Stimulated activated CD8-positive, alpha-beta memory T cell treated with anti-CD3 and anti-CD28 coated beads, Interleukin-4, amount 100 ng/mL, for 24 hours (primary cell): ENCODE measurements around the gene IFIT5.
"Not testable (repeated sequence)": the region's sequence is repeated elsewhere in the genome, so short reads cannot be mapped to it uniquely, and the experiment has no call there.

ENCODE experiments used
- DNase-seq: peaks from one replicate; pipeline ENCODE4 v3.0.0-alpha.2; 2020; ENCODE audit warnings: low read depth

IFIT5 gene

DNA sequence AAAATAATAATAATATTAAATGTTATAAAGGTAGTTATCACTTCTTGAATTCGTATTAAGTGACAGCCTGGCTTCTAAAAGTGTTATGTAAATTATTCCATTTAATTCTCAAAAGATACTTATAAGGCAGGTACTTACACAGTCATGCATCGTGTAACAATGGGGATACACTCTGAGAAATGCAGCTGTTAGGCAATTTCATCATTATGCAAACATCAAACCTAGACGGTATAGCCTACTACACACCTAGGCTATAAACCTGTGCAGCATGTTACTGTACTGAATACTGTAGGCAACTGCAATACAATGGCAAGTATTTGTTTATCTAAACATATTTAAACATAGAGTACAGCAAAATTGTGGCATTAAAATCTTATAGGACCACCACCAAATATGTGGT, 20.5 kb upstream of the IFIT5 start:
- DNase-seq, result no peak

DNA sequence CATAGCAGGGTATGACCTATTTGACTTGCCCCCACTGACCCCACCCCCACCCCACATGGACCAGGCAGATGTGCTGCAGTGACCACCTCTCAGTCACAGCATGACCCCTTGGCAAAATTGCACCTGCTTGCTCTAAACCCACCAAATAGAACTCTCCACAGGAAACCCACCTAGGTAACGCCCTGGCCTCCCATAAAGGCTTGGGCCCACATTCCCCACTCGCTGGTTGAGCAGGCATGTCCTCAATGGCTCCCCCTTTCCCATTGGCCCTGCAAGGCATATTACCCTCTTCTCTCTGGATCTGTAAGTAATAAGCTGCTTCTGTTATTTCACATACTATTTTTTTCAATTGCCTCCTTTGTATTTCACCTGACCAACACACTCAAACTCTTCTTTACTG, 19.2 kb upstream of the IFIT5 start:
- DNase-seq, result no peak

DNA sequence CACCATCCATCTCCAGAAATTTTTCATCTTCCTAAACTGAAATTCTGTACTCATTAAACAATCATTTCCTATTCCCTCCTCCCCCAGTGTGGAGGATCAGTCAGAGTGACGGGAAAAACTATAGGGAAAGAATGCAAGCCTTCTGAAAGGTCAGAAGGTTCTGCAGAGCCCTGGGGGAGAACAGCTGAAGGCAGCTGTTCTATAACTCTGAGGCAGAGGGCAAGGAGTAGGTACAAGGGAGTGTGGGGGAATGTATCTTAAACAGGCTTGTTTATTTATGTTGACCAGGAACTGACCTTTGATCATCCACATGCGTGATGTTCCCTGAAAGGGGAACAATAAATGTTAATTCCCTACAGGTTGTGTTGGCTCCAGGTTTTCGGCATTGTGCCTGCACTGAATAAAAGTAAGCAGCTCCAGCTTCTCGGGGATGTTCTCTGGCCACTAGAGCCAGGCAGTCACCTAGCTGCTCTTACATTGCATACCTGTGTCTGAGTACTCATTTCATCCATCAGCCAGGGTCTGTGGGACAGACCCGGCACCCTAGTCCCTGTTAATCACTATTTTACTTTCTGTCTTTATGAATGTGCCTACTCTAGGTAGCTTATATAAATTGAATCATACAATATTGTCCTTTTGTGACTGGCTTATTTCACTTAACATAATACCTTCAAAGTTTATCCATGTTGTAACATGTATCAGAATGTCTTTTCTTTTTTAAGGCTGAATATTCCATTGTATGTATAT, 16.2 kb upstream of the IFIT5 start:
- no peak for DNase-seq

DNA sequence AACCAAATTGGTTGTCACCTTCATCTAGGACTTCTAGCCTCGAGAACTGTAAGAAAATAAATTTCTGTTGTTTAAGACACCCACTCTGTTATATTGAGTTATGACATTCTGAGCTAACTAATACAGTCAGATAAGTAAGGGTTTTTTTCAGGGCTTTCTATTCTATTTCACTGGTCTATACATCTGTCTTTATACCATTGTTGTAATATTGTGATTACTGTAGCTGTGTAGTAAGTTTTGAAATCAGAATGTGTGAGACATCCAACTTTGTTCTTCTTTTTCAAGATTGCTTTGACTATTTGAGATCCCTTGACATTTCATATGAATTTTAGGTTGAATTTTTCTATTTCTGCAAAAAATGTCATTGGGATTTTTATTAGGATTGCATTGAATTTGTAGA, 14.4 kb upstream of the IFIT5 start:
- no peak for DNase-seq

DNA sequence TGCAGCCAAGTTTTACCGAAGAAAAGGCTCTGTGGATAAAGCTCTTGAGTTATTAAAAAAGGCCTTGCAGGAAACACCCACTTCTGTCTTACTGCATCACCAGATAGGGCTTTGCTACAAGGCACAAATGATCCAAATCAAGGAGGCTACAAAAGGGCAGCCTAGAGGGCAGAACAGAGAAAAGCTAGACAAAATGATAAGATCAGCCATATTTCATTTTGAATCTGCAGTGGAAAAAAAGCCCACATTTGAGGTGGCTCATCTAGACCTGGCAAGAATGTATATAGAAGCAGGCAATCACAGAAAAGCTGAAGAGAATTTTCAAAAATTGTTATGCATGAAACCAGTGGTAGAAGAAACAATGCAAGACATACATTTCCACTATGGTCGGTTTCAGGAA, 11.3 kb upstream of the IFIT5 start:
- no peak for DNase-seq

DNA sequence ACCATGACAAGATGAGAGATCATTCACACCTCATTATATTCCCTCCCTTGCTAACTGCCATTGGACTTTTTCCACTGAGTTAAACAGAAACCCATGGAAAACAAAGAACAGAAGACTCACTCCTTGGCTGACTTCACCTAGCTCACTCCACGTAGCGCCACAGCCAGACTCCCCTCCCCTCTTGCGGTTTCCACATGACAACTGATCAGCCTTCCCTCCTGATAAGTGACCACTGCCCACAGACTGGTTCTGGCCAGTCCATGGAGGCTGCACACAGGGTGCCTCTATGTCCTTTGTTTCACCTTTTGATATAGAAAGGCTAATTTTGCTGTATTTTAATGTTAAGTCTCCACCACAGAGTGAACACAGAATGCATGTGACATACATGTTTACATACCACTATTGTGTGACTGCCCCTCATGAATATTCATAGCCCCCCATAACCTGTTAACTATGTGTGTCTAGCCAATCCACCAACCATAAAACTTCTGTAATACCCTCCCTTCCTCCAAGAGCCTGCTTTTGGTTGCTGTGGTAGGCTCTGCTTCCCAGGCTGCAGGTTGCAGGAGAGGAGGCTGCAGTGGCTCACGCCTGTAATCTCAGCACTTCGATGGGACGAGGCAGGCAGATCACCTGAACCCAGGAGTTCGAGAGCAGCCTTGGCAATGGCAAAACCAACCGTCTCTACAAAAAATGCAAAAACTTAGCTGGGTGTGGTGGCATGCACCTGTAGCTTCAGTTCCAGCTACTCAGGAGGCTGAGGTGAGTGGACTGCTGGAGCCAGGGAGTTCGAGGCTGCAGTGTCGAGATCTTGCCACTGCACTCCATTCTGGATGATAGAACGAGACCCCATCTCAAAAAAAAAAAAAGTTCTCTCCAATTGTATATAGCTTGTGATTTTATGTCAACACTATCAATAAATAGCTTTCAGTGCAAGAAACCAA, 10.0 kb upstream of the IFIT5 start:
- DNase-seq, result no peak

DNA sequence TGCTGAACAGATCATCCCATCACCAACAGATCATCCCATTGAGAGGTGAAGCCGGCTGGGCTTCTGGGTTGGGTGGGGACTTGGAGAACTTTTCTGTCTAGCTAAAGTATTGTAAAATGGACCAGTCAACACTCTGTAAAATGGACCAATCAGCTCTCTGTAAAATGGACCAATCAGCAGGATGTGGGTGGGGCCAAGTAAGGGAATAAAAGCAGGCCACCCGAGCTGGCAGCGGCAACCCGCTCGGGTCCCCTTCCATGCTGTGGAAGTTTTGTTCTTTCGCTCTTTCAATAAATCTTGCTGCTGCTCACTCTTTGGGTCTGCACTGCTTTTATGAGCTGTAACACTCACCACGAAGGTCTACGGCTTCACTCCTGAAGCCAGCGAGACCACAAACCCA, 8.2 kb upstream of the IFIT5 start:
- not testable (repeated sequence) for DNase-seq

DNA sequence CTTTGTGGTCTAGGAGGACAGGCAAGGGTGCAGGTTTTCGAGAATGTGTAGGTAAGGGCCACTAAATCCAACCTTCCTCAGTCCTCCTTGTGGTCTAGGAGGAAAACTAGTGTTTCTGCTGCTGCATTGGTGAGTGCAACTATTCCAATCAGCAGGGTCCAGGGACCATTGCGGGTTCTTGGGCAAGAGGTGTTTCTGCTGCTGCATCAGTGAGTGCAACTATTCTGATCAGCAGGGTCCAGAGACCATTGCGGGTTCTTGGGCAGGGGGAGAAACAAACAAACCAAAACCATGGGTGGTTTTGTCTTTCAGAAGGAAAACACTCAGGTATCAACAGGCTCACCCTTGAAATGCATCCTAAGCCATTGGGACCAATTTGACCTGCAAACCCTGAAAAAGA, 6.6 kb upstream of the IFIT5 start:
- not testable (repeated sequence) for DNase-seq

DNA sequence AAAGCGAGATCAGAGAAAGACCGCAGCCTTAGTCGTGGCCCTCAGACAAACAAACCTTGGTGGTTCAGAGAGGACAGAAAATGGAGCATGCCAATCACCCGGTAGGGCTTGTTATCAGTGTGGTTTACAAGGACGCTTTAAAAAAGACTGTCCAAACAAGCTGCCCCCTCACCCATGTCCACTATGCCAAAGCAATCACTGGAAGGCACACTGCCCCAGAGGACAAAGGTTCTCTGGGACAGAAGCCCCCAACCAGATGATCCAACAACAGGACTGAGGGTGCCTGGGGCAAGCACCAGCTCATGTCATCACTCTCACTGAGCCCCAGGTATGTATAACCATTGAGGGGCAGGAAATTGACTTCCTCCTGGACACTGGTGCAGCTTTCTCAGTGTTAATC, 5.1 kb upstream of the IFIT5 start:
- DNase-seq, result not testable (repeated sequence)

DNA sequence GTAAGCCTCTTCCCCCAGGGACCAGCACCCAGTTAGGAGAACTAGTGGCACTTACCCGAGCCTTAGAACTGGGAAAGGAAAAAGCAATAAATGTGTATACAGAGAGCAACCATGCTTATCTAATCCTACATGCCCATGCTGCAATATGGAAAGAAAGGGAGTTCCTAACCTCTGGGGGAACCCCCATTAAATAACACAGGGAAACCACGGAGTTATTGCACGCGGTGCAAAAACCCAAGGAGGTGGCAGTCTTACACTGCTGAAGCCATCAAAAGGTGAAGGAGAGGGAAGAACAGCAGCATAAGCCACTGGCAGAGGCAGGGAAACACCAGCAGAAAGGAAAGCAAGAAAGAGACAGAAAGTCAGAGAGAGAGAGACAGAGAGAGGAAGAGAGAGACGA, 3.8 kb upstream of the IFIT5 start:
- not testable (repeated sequence) for DNase-seq

DNA sequence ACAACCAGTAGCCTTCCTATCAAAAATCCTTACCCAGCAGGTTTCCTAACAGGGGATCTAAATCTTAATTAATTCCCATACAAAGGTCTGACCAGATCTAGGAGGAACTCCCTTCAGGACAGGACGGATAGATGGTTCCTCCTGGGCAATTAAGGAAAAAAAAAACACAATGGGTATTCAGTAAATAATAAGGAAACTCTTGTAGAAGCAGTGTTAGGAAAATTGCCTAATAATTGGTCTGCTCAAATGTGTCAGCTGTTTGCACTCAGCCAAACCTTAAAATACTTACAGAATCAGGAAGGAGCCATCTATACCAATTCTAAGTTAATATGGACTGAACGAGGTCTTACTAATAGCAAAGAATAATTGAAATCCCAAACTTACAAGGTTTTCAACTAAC, 3.2 kb upstream of the IFIT5 start:
- not testable (repeated sequence) for DNase-seq

DNA sequence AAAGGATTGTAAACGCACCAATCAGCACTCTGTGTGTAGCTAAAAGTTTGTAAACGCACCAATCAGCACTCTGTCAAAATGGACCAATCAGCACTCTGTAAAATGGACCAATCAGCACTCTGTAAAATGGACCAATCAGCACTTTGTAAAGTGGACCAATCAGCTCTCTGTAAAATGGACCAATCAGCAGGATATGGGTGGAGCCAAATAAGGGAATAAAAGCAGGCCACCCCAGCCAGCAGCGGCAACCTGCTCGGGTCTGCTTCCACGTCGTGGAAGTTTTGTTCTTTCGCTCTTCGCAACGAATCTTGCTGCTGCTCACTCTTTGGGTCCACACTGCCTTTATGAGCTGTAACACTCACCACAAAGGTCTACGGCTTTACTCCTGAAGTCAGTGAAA, 2.1 kb upstream of the IFIT5 start:
- not testable (repeated sequence) for DNase-seq

DNA sequence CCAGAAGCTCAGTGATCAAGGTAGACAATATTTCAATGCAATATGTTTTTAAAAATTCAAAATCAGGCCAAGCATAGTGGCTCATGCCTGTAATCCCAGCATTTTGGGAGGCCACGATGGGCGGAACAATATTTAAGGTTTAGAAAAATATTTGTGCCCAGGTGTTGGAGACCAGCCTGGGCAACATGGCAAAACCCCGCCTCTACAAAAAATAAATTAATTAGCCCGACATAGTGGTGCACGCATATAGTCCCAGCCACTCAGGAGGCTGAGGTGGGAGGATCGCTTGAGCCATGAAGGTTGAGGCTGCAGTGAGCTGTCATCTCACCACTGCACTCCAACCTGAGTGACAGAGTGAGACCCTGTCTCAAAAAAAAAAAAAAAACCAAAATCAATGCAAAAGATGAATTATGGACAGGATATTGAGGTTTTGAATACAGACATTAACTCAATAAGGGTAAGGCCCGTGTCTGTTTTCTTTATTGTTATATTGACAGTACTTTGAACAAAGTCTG, 913 bp upstream of the IFIT5 start:
- DNase-seq, result no peak

DNA sequence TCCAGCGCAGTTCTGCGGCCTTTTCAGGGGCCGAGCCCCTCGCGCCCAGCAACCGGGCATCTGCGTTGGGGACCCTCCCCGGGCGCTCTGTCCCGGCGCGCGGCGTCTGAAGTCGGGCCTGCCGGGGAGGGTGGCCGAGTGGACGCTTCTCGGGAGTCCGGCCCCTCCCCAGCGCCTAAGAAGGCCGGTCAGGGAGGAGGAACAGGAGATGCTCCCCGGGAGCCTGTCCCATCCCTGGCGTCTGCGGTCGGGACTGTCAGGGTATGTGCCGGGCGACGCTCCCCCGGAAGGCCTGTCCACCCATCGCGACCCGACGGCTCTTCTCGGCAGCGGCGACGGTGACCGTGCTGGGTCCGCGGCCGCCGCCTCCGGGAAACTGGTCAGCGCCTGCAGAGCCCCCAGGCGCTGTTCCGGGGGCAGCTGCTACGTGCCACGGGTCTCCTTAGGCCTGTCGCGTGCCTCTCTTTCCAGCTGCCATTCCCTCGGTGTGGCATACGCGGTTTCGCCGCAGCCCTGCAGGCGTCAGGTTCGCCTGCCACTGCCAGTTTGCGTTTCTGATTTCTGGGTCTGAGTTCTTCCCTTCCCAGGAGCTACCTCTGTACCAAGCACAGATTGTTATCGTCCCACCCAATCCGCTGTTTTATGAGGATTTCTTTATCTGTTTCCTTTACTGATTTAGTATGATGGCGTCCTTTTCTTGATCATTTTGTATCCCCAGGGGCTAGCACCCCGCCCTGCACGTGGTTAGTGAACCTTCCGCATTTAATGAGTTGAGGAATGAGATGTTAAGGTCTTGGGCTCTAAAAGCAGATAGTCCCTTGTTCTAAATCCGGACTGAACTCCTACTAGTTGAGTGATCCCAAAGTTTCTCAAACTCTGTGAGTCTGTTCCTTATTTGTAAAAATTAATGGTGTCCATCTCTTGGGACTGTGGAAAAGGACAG, 782 bp downstream of the IFIT5 start:
- peak; percentile 10 for DNase-seq

DNA sequence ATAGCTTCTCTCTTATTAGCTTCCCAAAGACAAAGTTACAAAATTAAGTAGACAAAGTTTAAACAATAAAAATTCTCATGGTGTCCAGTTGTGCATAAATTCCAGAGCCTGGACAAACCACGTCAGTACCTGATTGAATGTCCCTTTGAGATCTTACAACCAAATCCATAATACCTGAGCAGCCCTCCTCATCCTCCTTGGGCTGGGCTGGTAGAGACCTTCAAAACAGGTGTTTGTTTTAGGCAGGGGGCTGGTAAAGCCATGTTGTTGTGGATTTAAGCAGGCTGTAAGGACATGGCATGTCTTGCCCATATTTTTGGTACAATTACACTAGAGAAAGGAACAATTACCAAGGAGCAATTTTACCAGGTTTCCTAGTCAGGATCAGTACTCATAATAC, 2.1 kb downstream of the IFIT5 start:
- no peak for DNase-seq

DNA sequence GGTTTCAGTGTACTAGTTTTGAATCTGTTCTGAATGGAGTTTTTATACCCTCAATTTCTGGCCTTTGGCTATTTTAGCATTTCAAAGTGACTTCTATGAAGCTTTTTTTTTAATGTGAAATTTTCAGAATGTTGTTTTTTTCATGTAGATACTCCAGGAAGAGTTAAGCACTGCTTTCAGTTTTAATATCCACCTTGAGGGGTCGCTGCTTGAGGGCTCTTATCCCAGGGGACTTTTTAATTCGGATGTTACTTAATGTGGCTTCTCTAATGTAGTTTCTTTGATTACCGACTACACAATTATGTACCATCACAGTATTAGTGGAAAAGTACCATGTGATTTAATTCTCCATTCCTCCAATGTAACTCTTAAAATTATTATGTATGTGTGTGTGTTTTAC, 5.2 kb downstream of the IFIT5 start:
- DNase-seq, result no peak

DNA sequence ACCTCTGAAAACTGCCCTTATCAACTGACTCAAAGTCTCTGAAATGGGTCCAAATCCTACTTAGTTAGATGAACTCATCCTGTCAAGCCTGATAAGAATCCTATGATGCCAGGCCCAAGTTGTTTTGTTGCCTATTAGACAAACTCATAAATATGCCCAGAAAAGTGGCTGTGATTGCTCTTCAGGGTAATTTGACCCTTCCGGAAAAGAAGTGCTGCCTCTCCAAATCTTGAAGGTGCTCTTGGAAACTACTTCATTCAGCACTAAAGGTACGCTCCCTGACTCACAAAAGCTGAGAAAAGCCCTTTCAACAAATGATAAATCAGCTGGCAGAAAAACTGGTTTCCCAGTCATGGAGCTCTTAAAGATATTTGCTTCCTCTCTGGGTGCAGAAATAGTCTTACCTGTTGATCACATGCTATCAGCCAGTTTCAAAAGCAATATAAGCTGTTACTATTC, 6.7 kb downstream of the IFIT5 start:
- DNase-seq, result no peak

DNA sequence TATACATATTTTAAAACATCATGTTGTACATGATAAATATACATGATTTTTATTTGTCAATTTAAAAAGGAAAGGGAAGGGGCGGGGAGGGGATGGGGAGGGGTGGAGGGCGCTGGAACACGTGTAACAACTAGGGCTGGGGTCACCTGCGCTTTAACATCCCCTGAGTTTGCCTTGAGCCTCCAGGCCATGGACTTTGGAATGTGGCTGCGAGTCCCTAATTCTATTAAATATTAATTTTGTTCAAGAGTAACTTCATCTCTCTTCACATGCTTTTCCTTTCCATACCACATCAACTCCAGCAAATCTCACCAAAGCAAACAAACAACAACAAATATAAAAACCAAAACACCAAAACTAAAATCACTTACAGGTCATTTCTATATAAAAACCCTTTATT, 10.6 kb downstream of the IFIT5 start:
- DNase-seq, result no peak

DNA sequence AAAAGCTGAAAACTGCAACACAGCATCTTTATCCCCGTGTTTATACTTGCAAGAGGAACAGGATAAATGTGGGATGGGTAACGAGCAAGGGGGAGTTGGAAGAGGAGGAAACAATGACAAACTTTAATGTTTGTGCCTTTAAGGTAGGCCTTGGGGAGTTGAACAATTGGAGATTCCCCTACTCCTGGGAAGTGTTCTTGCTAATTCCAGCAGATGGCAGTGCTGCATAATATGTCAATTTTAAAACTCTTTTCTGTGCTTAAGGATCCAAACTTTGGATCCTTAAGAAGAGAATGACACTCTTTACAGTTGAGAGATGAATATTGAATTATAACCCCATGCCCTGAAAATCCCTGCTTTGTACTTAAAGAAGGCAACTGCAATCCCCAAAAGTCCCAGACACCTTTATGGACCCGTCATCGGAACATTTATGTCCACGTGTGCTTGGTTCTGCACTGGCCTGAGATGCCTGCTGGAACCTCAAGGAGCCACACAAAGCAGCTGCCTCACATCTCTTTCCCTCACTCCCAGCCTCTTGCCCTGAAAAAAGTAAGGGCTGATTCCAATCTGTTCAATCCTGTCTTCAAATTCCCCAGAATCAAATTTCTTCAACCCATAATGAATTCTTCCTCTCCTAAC, 12.0 kb downstream of the IFIT5 start:
- DNase-seq, result no peak

DNA sequence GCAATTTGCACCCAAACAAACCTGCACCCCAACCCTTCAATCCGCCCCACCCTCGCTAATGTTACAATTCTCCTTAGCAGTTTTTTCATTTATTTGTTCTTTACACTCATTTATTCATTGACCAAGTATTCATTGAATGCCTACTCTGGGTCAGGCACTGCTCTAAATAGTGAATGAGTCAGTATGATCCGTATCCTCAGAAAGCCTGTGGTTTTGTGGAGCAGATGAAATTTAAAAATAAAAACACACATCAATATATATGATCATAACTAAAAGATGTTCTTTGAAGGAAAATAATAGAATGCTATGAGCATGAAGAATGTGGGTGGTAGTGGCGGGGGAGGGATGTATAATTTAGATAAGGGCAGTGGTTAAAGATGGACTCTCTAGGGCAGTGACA, 13.3 kb downstream of the IFIT5 start:
- DNase-seq, result no peak

DNA sequence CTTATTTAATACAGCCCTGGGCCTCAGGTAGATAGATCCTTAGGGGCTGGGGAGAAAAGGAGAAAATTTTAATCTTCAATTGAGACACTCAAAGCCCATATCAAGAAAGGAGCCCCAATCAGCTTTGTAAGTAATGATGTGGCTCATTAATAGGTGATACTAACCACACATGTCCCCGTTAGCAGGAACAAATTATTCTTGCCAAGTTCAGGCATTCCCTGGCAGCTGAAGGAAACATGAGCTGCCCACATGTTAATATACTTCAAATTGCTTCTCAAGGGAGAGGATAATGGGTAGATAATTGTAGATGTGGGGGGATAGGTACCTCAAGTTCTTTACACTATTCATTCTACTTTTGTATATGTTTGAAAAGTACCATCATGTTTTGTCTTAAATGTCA, 14.5 kb downstream of the IFIT5 start:
- DNase-seq, result no peak
